Activated T-helper 9 cell treated with anti-CD3 and anti-CD28 coated beads, Interleukin-2, amount 50 U/mL, for 16 hours (primary cell): ENCODE data around the gene UST.
"Not testable (repeated sequence)": the region's sequence is repeated elsewhere in the genome, so short reads cannot be mapped to it uniquely, and the experiment has no call there.

Experiments used
- DNase-seq: peaks from one replicate; pipeline ENCODE4 v3.0.0-alpha.2; 2020; ENCODE audit warnings: low read depth

UST gene

GRCh38 chr6:148978298-148978697 is 231.5 kb downstream of the UST start:
- DNase-seq: not testable (repeated sequence)

- no peak for DNase-seq
Measured at GRCh38 chr6:148979014-148979901, 232.4 kb downstream of the UST start.

GRCh38 chr6:148980234-148980633 is 233.4 kb downstream of the UST start:
- DNase-seq: no peak

GRCh38 chr6:148981515-148981914 is 234.7 kb downstream of the UST start:
- no peak for DNase-seq

- no peak for DNase-seq
Measured at GRCh38 chr6:148983101-148983761, 236.4 kb downstream of the UST start.

- no peak for DNase-seq
Measured at GRCh38 chr6:148983966-148984365, 237.1 kb downstream of the UST start.

GRCh38 chr6:148984531-148985056 is 237.8 kb downstream of the UST start:
- no peak for DNase-seq

GRCh38 chr6:148985499-148985898 is 238.7 kb downstream of the UST start:
- no peak for DNase-seq

GRCh38 chr6:148986608-148987007 is 239.8 kb downstream of the UST start:
- no peak for DNase-seq

- DNase-seq: no peak
Measured at GRCh38 chr6:148987982-148988381, 241.2 kb downstream of the UST start.

- DNase-seq: no peak
Measured at GRCh38 chr6:148989585-148989984, 242.8 kb downstream of the UST start.

- no peak for DNase-seq
Measured at GRCh38 chr6:148990403-148990802, 243.6 kb downstream of the UST start.

- no peak for DNase-seq
Measured at GRCh38 chr6:148996815-148997214, 250.0 kb downstream of the UST start.

GRCh38 chr6:148997865-148998264 is 251.0 kb downstream of the UST start:
- no peak for DNase-seq

GRCh38 chr6:148998704-148999103 is 251.9 kb downstream of the UST start:
- DNase-seq: no peak

GRCh38 chr6:148999501-148999900 is 252.7 kb downstream of the UST start:
- no peak for DNase-seq

- DNase-seq: no peak
Measured at GRCh38 chr6:148999929-149000468, 253.2 kb downstream of the UST start.

GRCh38 chr6:149001422-149001821 is 254.6 kb downstream of the UST start:
- no peak for DNase-seq

GRCh38 chr6:149003560-149003959 is 256.7 kb downstream of the UST start:
- no peak for DNase-seq

GRCh38 chr6:149004664-149005063 is 257.8 kb downstream of the UST start:
- no peak for DNase-seq

- DNase-seq: not testable (repeated sequence)
Measured at GRCh38 chr6:149006236-149006635, 259.4 kb downstream of the UST start.

- DNase-seq: no peak
Measured at GRCh38 chr6:149006671-149007070, 259.8 kb downstream of the UST start.

GRCh38 chr6:149007846-149008245 is 261.0 kb downstream of the UST start:
- no peak for DNase-seq
